NCI-H748 (cell line): ENCODE results near the gene DNAH6.

Experiments
- DNase-seq: peaks from one replicate; lab custom pipeline; 2025; ENCODE audit not compliant: unreplicated experiment; lab: John Stamatoyannopoulos, UW

The DNAH6 gene

DNA sequence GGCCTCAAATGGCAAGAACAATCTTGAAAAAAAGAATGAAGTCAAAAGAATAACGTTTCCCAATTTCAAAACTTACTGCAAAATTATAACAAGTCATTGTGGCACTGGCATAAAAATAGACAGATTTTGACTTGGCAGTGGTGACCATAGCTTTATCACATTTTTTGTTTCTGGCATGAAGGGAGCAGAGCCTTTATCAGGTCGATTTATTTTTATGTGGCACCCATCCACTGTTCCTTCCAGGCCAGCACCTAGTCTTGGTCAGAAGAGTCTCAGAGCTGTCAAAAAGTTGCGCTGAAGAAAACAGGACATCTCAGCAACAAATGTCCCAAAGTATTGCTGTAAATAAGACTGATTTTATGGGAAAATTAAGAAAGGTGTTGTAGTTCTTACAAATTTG is 272.2 kb downstream of the DNAH6 start:
- DNase-seq = no peak

DNA sequence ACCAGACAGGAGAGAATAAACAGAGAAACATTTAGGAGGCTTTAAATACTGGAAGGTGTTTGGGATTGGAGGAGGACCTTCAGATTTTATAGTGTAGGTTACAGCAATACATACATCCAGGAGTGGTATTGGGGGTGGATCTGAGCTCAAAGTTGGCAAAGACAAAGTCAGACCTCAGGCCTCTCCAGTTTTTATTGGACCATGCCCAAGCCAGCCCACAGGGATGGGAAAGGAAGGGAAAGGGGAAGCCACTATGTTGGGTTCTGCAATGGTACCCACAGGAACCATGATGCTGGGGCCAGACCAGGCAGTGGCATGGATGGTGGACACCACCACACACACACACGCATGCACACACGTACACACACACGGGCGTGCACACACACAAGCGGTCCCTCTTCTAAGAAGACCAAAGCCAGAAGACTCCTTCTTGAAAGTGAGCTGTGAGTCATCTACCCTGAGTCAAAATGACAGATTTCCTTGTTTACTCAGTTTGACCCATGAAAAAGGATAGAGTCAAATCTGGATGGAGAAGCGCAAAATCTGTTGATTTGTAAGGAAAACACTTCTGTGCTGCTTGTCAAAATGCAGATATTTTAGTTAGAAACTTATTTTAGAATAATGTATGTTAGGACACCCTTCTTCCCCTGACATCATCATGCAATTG is 276.7 kb downstream of the DNAH6 start:
- DNase-seq = no peak

DNA sequence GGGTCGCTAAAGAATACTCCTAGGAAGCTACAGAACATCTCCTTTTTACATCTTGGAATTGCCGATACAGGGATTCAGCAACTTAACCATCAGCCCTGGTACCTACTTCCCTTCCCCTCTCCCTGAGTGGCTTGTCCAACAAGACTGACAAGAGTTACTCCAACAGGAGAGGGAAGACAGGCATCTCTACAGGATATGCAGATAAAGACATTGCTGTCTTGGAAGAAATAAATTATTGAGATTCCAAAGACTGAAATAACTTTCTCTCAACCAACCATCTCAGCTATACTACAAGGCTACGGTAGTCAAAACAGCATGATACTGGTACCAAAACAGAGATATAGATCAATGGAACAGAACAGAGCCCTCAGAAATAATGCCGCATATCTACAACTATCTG is 277.3 kb downstream of the DNAH6 start:
- DNase-seq = no peak

DNA sequence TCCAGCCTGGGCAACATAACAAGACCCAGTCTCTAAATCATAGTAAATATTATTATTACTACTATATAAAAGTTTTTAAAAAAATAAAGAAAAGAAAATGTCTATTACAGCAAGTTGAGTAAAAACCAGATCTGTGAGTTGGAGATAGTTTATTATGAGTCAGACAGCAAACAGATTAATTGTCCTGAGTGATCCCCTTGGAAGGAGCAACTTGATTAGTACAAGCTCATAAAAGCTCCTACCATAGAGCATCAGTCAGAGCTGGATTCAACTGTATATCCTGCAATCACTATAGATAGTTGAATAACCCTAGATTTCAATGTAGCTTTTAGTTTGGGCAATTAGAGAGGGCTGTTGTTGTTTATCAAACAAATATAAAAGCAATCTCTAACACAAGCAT is 280.5 kb downstream of the DNAH6 start:
- no peak for DNase-seq

DNA sequence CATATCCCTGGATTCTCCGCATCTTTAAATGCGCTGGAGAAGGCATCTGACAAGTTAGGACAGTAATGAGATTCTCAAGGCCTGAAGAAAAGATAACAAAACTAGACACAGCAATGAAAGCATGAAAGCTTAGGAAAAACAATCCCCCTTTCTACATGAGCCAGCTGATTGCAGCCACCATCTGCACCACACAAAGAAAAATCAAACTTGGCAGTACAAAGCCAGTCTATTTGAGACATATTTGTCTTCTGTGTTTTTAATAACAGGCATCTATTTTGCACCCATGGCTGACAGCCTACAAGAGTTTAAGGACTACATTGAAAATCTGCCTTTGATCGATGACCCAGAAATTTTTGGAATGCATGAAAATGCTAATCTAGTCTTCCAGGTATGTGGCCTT is 281.0 kb downstream of the DNAH6 start:
- no peak for DNase-seq

DNA sequence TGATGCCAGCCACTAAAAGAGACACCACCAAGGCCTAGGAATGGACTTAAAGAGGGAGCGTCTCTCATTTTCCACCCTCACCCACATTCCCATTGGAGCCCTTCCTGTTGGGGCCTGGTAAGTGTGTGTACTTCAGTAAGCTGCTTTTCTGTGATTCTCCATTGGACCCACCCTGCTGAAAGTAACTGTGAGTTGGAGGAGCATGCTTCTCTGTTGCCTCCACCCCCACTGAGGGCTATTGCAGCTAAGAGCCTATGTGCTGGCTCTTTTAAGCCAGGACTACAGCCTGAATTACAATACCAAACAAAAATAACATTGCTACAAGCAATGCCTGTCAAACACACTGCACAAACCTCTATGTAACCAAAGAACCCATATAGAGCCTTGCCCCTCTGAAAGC is 283.5 kb downstream of the DNAH6 start:
- no peak for DNase-seq

DNA sequence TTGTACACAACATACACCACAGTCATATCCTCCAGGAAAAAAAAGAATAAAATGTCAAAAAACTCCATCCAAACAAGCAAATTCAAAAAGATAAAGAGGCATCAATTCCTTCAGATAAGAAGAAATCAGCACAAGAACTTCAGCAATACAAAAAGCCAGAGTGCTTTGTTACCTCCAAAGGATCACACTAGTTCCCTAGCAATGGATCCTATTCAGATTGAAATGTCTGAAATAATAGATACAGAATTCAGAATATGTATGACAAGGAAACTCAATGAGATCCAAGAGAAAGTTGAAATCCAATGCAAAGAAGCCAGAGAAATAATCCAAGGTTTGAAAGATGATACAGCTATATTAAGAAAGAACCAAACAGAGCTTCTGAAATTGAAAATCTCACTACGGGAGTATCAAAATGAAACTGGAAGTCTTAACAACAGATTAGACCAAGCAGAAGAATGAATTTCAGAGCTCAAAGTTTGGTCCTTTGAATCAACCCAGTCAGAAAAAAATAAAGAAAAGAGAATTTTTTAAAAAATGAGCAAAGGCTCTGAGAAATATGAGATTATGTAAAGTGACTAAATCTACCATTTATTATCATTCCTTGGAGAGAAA is 284.0 kb downstream of the DNAH6 start:
- DNase-seq = no peak

DNA sequence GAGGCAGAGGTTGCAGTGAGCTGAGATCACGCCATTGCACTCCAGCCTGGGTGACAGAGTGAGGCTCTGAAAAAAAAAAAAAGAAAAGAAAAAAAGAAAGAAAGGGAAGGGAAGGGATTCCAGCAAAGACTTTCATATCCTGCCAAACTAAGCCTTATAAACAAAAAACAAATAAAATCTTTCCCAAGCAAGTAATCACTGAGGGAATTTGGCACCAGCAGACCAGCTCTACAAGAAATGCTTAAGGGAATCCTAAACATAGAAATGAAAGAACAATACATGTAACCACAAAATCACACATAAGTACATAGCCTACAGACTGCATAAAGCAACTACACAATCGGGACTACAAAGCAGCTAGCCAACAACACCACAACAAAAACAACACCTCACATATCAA is 285.5 kb downstream of the DNAH6 start:
- DNase-seq = no peak

DNA sequence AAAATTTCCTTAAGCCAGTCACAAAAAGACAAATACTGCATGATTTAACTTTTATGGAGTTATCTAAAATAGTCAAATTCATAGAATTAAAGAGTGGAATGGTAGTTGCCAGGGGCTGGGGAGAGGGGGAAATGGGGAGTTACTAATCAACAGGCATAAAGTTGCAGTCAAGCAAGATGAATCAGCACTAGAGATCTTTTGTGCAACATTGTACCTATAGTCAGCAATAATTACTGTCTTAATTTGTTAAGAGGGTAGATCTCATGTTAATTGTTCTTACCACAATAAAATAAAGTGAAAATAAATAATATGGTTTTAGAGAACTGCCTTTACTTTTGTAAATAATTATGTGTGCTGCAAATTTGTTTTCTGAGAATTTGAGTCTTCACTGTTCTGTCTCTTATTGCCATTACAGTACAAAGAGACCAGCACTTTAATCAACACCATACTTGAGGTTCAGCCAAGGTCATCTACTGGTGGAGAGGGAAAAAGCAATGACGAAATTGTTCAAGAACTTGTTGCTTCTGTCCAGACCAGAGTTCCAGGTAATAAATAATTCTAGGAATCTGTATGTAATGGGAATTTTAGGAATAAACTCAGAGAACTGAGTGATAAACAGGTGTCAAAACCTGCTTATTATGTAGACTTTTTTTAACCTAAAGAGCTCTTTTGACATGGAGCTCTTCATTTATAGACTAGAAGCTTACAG is 289.1 kb downstream of the DNAH6 start:
- DNase-seq = no peak

DNA sequence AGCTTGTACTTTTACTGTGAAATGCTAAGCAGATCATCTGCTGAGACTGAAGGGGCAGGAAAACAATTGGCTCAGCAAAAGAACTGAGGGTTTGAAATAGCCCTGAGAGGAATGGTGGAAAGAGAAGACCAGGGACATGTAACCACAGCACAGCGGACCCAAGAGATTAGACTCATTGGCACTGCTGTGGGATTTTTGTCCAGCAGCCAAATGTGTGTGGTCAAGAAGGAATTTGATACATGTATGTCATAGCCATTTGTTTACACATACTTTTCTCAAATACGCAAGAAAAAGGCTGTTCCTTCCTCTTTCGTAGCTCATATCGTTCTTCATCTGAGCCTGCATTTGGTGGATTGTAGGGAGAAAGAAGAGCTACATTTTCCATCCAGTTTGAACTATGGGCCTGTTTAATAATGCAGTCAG is 290.8 kb downstream of the DNAH6 start:
- no peak for DNase-seq

DNA sequence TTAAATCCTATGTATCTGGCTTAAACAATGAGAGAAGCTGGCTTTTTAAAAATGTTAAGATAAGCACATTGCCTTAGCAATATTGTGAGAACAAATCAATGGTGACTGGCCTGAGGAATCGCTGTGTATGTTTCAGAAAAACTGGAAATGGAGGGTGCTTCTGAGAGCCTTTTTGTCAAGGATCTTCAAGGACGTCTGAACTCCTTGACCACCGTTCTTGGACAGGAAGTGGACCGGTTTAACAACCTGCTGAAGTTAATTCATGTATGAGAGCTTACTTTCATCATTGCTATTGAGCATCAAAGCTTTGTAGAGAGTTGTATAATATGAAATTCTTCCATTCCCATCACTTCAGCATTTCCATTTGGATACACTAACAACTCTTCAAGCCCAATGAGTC is 292.0 kb downstream of the DNAH6 start:
- no peak for DNase-seq

DNA sequence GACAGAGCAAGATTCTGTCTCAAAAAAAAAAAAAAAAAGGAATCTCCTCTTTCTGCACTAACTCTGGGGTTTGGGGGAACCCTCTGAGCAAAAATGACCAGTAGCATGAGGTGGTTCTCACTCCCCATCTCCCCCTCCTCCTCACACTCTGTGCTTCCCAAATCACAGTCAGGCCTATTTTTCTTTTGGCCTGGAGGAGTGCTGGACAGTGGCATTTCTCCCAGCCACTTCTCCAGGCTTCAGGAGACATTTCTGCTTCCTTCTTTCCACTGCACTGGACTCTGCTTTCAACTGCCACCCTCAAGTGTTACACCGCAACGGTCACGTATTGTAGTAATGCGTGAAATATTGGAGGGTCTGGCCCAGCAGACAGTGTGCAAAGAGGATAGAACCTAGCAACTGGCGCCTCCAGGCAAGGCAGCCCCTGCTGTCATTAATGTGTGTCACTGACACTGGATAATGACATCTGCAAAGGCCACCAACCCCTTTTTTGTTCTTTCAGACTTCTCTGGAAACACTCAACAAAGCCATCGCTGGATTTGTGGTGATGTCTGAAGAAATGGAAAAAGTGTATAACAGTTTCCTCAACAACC is 295.6 kb downstream of the DNAH6 start:
- DNase-seq = no peak

DNA sequence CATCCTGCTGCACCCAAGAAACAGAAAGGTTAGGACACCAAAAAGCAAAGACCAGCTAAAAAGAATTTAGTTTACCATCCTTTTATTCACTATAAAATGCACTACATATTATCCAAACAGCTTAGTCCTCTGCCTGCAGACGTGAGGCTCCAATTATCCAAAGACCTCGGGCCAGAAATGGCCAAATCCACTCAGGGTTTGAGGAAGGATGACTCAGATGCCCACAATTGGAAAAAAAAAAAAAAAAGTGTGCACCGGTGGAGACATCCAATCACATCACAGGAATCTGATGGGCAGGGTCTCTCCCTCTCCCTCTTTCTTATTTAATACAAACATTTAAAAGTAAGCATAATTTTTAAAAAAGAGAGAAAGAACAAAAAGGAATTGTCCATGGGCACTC is 298.8 kb downstream of the DNAH6 start:
- no peak for DNase-seq

DNA sequence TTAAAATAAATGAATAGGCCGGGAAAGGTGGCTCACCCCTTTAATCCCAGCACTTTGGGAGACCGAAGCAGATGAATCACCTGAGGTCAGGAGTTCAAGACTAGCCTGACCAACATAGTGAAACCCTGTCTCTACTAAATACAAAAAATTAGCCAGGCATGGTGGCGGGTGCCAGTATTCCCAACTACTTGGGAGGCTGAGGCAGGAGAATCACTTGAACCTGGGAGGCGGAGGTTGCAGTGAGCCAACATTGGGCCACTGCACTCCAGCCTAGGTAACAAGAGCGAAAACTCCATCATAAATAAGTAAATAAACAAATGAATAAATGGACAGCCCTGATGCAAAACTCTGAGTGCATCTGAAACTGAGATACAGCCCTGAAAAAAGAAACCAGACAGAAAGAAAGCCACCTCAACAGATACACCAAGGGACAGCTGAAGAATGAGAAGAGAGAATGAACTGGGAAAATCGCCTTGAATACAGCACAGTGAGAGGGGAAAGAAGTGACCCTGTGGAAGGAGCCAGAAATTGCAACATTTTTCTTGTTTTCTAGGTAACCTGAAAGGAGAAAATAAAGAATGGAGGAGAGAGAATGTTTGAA is 300.2 kb downstream of the DNAH6 start:
- DNase-seq = no peak

DNA sequence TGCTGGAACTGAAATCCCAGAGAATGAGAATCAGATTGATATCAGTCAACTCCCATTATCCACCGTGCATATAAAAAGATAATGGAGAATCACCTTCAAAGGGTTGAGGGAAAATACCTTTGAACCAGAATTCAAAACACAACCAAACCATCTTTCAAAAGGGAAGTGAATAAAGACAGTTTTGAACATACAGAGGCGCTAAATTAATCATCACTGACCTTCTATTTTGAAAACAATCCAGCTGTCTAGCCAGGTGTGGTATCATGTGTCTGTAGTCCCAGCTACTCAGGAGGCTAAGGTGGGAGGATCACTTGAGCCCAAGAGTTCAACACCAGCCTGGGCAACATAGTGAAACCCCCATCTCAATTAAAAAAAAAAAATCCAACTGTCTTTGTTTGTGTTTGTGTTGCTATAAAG is 300.9 kb downstream of the DNAH6 start:
- DNase-seq = no peak

DNA sequence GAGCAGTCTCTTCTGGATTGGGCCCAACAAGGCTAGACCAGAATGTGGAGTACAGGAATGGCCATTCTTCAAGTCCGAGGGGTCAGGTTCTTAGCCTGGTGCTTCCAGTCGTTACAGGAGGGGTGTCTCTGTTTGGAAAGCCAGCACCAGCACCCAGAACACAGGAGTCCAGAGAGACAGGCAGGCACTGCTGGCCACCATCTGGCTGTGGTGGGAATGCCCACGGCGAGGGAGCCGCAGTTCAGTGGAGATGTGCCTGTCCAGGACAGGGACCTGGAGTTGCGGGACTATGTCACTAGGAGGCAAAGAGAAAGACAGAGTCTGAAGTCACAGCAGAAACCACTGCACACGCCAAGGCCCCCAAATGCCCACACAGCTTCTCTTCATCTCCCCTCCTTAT is 305.5 kb downstream of the DNAH6 start:
- DNase-seq = no peak

DNA sequence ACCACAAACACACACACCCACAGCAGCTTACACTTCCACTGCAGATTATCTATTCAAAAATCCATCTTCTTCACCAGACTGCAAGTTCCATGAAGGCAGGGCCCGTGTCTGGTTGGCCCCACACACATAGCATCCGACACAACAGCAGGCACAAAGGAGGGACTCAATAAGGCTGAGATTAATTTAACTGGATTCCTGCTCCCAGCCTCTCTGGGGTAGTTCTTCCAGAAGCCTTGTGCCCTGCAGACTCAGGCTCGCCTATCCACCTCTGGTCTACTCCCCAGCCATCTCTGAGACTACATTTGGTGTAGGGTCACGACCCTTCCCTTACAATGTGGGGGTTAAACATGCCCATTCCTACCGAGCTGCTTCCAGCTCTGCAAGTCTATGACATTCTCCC is 306.9 kb downstream of the DNAH6 start:
- DNase-seq = no peak

DNA sequence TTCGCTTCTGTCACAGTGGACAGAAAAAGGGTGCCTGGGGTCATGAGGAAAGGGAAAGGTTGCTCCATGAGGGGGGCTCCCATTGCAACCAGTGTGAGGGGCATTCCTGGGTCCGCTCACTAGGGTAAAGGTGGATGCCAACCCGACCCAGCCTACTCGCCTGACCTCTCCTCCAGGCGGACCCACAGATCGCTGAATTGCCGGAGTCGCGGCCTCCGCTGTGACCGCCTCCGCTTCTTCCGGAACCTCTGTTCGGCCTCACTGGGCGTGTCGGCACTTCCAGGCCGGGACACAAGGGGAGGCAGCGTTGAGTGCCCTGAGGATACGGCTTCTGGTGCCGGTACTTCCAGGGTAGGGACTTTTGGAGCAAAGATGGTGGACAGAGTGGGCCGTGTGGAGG is 307.5 kb downstream of the DNAH6 start:
- DNase-seq = no peak

DNA sequence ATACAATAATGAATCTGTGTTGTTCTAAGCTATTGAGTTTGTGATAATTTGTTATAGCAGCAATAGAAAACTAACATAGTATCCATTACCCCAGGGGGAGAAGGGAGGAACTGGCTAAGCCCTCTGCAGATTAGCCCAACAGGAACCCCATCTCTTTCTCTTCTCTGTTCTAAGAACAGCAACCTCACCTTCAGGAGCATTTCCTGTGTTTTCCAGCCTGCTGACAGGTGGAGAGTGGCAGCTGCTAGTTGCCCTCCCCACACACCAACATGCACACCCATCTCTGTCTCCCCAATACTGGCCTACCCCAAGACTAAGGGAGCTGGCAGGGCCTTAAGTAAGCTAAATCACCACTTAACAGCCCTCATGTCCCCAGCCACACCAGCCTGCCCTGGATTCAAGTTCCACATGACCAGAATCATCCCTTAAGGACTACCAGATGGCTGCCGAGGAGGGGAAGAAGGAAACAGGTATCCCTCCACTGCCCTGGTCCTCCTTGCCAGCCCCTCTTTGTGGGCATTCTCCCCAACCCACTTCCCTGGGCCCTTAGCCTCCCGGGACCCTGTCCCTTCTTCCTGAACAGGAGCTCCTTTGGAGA is 311.8 kb downstream of the DNAH6 start:
- DNase-seq = no peak

DNA sequence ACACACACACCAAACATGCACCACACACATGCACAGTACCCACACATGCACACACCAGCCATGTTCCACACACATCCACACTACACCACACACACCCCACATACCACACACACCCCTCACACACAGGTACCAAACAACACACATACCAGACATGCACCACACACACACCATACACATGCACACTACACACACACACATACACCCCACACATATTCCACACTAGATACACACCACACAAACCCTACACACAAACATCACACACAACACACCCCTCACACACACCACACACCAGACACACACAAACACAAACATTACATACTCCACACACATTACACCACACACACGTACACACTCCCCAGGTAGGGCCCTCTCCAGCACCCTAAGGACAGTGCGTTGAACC is 313.4 kb downstream of the DNAH6 start:
- no peak for DNase-seq

DNA sequence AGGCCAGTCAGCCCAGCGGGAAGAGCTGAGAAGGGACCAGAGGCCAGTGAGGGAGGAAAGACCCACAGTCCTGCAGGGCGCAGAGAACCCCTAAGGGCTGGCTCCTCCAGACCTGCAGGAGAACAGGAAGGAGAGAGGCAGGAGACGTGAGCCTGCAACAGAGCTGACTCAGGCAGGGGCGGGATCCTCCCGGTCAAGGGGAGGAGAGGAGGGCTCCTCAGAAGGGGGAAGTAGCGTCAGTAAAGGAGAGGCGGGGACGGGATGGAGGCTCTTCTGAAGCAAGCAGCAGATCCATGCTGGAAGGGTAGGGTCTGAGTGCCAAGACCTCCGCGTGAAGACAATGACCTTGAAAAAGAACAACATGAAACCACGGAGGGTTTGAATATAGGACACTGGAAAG is 313.8 kb downstream of the DNAH6 start:
- DNase-seq = no peak
